Keratinocyte (primary cell): ENCODE results near the gene TUBGCP5.

Experiments
- CTCF ChIP-seq, 3 experiments: IDR thresholded peaks in 1 of 3; conservative IDR thresholded peaks in 1 of 3; optimal IDR thresholded peaks in 1 of 3; 2 replicates in 2 of 3; 3 replicates in 1 of 3; pipeline versions ENCODE3 to v1.5.1; 2011; ENCODE audit warnings: low read length in 3 of 3, mild to moderate bottlenecking in 3 of 3, moderate library complexity in 2 of 3, control low read depth in 1 of 3, inconsistent platforms in 1 of 3; ENCODE audit not compliant: insufficient read depth in 2 of 3; ENCODE audit errors: extremely low read depth in 1 of 3
- EZH2 ChIP-seq: IDR thresholded peaks from one replicate; pipeline ENCODE4 v1.6.1; 2012; ENCODE audit warnings: inconsistent platforms, mild to moderate bottlenecking, low read length, moderate library complexity

DNA sequence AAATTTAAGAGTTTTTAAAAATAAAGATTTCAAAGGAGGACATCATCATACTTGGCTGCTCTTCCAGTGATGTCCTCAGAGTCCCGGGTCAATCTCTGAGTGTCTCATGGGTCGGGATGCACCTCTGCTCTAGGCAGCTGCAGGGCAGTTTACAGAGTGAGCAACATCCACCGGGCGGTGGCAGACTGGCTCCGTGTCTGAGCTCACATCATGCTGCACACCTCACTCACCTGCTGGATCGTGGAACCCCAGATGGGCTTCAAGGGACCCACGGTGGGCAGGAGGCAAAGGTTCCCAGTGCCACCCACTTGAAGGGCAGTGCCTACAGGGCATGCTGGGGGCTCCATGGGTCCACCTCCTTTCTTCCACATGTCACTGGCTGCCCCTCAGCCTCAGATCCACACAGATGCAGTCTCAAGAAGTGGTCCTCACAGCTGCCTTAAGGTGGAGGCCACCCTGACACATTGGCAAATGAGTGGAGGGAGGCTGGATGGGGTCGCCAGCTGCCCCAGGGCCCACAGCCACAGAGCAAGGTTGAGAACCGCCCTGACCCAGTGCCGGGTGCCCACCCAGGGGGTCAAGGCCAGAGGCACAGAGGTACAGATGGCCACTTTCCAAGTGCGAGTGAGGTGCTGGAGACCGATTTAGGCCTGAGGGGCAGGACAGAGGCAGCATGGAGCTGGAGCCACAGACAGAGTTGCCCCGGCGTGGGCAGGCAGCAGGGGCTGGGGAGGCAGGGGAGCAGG, 84.4 kb downstream of the TUBGCP5 start:
- no peak for TF ChIP-seq EZH2
- peak in 1 of 3 experiments; percentile 45 for TF ChIP-seq CTCF (optimal IDR thresholded peaks at IDR 0.05 in 1 of 3, IDR thresholded peaks at IDR 0.05 in 1 of 3, conservative IDR thresholded peaks at IDR 0.05 in 1 of 3; ENCODE audit: extremely low read depth in 1 of 3, insufficient read depth in 2 of 3, low read length in 3 of 3)
